NCI-H128 (cell line): Measurements from ENCODE around the gene SERAC1.
"Not testable (repeated sequence)": the region's sequence is repeated elsewhere in the genome, so short reads cannot be mapped to it uniquely, and the experiment has no call there.

Experiments used
- DNase-seq: peaks from one replicate; lab custom pipeline; 2025; ENCODE audit not compliant: unreplicated experiment; lab: John Stamatoyannopoulos, UW

The SERAC1 gene

DNA sequence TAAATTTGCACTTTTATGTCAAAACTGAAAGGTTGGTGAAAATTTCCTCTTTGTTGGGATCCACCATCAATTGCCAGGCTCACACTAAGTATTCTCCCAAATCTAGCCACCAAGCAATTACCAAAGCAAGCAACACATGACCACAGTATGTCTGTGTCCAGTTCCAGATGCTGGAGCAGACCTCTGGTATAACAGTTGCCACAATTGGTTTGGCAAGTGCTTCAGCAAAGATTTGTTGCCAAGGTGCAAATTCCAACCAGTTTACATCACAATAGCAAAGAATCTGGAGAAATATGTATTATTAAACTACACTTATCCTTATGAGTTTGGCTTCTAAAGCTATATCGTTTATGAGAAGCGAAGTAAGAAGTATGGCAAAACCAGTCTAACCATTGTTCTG, 6.5 kb upstream of the SERAC1 start:
- no peak for DNase-seq

DNA sequence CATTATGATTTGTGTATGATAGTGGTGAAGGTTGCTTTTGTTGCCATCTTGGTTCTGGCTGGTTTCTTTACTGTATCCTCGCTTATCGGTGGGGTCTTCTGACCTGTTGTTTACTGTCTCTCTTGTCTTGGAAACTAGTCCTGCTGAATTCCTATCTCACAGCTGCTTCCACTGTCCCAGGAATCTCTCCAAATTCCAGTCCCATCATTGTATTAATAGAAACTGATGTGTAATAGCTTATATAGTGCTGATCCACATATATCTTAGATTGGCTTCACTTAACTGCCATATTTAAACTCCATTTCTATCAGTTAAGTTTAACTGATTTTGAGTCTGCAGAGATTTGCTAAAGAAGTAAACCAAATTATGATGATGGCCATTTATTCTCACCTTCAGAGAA, 6.0 kb upstream of the SERAC1 start:
- DNase-seq, result no peak

DNA sequence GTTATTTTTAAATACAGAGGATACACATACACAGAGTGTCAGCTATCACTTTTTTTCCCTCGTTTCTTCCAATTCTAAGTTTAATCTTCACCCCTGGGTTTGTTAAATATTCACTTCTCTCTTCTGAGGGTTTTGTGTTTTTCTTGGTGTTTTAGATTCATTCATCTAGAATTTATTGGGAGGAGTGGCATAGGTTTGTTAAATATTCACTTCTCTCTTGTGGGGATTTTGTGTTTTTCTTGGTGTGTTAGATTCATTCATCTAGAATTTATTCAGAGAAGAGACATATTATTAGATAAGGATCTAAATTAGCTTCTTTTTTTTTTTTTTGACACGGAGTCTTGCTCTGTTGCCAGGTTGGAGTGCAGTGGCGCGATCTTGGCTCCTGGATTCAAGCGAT, 3.9 kb upstream of the SERAC1 start:
- DNase-seq, result no peak

DNA sequence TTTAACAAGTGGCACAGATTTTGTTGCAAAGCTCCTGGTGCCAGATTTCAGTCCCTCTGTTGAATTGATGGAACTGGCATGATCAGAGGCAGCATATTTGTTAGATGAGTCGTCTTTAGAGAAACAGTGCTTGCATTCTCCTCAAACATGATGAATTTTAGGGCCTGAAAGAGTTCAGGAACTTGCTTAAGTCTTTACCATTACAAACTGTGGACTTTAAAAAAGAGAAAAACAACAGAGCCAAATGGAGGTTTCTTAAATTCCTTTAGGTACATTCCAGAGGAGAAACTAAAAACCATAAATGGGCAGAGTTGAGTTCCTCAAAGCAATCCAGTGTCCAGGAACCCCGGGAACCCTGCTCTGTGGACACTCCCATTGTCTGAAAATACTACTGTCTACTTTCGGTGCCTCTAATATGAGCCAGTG, 2.6 kb upstream of the SERAC1 start:
- no peak for DNase-seq

DNA sequence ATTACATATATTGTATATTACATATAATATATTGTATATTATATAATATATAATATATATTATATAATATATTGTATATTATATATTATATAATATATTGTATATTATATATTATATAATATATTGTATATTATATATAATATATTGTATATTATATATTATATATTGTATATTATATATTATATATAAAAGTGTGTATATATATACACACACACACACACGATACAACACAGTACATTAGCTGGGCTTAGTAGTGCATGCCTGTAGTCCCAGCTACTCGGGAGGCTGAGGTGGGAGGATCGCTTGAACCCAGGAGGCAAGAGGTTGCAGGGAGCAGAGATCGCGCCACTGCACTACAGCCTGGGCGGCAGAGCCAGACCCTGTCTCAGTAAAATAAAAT, 1.6 kb upstream of the SERAC1 start:
- not testable (repeated sequence) for DNase-seq

DNA sequence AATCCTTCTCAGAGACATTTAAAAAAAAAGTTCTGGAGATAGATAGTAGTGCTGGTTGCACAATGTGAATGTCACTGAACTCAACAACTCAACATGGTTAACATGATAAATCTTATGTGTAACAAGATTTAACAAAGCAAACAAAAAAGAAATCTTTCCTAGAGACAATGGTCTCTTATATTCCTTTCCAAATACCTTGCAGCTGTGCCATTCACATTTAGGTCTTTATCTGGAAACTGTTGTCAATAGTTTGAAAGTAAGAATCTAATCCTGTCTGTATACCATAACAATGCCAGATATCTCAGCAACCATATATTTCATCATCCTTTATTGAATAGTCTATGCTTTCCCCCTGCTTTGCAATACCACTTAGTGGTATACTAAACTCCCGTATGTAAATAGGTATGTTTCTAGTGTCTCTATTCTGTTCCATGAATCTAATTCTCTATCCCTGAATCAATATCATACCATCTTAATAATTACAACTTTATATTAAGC, 2.1 kb downstream of the SERAC1 start:
- no peak for DNase-seq

DNA sequence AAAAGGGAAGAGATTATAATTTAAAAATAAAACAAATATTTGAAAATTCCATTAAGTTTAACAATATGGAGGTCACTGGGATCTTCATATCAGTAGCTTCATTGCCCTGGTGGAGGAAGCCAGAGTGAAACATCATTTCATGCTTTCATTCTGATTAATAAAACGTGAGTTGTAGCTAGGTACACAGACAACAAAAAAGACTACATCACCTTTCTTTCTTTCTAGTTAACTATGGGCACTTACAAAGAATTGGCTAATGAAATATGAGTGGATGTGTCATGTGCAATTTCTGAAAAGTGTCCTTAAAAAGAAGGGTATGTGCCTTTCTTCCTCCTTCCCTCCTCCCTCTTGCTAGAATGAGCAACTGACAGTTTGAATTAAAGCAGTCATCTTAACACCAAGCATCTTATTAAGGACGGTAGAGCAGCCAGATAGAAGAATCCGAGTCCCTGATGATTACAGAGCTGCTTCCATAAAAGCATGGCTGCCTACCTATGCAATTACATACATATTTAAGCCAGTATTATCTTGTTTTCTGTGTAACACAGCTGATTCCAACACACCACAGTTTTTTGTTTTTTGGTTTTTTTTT, 3.4 kb downstream of the SERAC1 start:
- DNase-seq, result no peak

DNA sequence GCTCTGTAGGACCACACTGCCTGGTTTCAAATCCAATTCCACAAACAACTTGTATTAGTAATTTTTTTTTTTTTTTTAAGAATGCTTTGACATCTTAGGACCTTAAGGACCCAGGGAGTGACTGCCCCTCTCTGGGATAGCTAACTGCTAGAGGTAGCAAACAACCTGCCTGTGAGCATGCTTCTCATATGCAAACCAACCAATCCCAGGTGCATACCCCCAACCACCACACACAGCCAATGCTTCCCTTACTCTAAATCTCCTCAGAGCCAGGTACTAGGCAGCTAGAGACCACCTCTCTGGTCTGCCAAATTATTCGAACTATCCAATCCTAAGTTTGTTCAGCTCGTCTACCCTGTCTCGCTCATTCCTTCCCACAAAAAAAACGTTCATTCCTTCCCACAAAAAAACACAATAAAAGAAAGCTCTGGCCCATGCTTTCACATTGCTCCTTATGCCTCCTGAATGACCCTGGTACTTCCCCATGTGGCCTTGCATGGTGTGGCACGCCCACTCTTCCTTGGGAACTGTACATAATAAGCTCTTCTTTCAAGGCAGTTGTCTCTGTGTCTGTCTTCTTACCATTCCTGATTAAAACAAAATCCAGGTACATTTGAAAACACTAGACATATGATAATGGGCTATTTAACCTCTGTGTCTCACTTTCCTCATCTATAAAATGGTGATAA, 6.4 kb downstream of the SERAC1 start:
- DNase-seq, result no peak

DNA sequence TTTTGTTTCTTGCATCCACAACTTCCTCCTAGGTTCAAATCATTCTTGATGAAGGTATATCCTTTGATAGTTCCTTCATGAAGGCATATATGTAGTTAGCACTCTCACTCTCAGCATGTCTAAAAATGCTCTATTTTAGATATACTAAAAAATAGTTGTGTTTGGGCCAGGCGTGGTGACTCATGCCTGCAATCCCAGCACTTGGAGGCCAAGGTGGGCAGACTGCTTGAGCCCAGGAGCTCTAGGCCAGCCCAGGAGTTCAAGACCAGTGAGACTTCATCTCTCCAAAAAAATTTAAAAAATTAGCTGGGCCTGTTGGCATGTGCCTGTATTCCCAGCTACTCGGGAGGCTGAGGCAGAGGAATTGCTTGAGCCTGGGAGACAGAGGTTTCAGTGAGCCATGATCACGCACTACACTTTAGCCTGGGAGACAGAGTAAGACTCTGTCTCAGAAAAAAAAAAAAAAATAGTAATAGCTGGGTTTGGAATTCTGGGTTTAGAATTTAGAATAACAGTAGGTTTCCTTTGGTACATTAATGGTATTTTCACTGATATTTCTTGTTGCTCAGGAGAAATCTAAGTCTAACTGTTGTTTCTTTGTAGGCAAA, 7.0 kb downstream of the SERAC1 start:
- DNase-seq, result no peak

DNA sequence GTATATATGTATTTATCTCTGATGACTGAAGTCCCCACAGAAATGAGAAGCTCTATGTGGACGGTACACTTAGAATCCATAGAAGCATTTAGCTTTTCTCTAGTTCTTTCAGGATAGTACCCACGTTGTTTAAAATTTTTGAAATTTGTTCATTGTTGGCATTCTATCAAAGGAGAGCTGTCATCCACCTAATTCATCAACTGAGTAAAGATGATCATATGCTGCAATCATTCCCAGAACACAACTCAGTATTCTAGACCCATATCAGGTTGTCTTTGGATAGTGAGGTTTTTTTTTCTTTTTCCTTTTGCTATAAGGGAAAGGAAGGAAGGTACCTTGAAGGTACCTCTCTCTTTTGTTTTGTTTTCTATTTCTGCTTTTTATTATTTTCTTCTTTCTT, 9.3 kb downstream of the SERAC1 start:
- no peak for DNase-seq

DNA sequence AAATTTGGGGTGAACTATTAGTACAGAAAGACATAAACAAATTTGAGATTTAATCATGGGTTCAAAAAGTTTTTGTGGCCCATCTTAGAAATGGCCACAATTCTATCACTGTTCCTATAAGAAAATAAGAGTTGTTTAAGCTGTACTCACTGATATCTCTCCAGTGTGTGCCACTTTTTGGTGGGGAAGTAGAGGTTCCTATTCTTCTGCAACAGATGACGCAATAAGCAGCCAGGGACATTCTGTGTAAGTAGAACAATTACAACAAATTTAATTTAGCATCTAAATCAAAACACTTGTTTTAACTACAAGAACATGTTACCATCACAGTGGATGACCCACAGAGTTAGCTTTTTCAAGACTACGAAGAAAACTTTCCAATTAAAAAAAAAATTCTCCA, 9.9 kb downstream of the SERAC1 start:
- DNase-seq, result no peak

DNA sequence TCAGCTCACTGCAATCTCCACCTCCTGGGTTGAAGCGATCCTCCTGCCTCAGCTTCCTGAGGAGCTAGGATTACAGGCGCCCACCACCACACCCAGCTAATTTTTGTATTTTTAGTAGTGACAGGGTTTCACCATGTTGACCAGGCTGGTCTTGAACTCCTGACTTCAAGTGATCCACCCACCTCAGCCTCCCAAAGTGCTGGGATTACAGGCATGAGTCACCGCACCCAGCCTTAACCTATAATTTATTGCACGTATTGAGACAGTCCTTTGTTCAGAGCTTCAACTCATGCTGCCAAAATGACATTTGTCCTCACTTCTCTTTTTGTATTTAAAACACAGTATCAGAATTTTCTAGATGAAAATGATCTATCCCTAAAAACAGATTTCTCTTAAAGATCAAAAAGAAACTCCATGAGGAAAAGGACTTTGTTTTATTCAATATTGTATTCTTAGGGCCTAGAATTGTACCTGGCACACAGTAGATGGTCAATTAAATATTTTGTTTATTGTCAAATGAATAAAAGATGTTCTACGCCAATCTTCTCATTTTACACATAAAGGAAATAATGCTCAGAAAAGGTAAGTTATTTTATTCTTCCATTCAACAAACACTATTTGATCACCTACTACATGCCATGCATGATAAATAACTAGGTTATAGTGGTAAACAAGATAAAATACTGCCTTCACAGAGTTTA, 10.8 kb downstream of the SERAC1 start:
- DNase-seq, result no peak

DNA sequence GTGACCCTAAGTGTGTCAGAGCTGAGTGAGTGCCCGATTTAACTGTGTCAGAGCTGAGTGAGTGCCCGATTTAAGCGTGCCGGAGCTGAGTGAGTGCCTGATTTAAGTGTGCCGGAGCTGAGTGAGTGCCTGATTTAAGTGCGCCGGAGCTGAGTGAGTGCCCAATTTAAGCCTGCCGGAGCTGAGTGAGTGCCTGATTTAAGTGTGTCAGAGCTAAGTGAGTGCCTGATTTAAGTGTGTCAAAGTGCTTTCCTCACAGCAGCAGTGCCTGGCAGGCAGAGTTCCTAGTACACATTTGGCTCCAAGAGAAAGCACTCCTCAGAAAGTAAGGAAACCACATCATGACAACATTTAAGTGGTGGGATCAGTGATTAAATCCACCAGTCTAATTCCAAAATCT, 13.2 kb downstream of the SERAC1 start:
- no peak for DNase-seq

DNA sequence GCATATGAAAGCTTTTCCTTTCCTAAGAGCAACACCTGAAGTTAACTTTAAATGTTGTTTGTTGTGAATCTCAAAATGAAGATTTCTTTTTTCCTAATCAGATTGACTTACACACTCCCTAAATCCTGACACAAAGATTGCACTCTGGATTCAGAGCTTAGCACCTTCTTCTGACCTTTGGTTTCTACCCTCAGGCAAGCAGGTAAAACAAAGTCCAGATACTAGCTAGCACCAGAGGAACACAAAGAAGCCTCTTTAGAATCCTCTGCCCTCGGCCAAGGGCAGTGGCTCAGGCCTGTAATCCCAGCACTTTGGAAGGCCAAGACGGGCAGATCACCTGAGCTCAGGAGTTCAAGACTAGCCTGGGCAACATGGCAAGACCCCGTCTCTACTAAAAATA, 14.5 kb downstream of the SERAC1 start:
- DNase-seq, result no peak

DNA sequence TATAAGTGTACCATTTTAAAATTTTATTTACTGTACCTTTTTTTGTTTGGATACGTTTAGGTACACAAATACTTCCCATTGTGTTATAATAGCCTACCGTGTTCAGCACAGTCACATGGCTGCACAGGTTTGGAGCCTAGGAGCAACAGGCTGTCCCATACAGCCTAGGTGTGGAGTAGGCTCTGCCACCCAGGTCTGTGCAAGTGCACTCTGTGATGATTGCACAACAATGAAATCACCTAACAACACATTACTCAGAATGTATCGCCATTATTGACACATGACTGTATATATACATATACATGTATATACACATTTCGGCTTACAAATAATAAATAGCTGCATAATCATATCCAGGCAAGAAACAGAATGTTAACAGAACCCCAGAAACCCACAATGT, 15.4 kb downstream of the SERAC1 start:
- no peak for DNase-seq

DNA sequence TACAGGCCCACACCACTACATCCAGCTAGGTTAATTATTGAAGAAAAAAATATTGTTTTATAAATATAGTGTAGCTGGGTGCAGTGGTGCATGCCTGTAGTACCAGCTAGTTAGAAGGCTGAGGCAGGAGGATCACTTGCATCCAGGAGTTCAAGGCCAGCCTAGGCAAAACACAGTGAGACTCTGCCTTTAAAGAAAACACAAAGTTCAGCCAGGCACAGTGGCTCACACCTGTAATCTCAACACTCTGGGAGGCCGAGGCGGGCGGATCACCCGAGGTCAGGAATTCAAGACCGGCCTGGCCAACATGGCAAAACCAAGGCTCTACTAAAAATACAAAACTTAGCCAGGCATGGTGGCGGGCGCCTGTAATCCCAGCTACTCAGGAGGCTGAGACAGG, 16.0 kb downstream of the SERAC1 start:
- not testable (repeated sequence) for DNase-seq

DNA sequence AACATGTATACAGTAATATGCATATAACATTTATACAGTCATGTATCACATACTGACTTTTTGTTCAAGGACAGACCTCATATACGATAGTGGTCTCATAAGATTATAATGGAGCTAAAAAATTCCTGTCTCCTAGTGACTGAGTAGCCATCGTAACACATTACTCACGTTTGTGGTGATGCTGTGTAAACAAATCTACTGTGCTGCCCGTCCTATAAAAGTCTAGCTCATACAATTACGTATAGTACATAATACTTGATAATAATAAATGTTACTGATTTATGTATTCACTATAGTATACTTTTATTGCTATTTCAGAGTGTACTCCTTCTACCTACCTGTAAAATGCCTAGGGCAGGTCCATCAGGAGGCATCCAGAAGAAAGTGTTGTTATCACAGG, 17.4 kb downstream of the SERAC1 start:
- no peak for DNase-seq

DNA sequence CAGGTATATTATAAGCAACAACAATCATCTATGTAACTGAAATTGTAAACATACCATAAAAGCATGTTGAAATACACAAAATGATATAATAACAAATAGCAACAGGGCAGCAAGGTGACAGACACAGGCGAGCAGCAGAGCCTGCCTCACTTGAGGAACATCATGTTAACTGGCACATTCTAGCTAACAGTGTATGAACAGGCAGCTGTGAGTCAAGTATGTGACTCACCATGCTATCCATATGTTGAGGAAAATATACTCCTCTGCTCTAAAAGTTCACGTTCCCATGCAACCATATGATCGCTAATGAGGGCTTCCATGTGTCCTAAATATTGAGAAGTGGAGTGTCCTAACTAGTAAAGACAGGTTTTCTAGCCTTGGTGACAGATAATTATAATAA, 18.4 kb downstream of the SERAC1 start:
- DNase-seq, result no peak

DNA sequence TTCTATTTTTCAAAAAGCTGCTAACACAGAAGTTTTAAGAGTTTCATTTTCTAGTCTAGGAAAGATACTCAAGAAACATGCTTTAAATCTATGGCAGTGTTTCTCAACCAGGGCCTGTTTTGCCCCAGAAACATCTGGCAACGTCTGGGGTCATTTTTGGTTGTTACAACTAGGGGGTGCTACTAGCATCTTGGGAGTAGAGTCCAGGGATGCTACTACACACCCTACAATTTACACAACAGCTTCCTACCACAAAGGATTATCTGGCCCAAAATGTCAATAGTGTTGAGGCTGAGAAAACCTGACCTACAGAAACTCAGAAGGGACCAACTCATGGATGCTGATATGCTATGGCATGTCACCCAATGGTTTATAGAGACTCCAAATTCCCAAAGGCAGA, 24.4 kb downstream of the SERAC1 start:
- DNase-seq, result no peak

DNA sequence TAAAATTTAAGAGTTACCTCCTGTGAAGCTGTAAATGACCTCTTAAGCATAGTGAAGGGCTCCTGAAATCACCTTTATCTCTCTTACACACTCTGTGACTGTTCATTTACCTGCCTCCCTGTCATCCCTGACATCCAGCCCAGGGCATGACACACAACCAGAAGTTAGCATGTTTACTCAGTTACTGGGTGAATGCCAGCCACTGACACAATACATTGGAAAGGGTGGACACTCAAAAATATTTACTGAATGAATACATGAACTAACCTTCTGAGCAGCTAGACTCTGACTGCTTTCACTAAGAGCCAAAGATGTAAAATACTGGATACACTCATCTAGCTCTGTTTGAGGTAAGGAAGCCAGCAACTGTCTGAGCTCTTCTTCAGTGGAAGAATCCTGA, 25.3 kb downstream of the SERAC1 start:
- no peak for DNase-seq

DNA sequence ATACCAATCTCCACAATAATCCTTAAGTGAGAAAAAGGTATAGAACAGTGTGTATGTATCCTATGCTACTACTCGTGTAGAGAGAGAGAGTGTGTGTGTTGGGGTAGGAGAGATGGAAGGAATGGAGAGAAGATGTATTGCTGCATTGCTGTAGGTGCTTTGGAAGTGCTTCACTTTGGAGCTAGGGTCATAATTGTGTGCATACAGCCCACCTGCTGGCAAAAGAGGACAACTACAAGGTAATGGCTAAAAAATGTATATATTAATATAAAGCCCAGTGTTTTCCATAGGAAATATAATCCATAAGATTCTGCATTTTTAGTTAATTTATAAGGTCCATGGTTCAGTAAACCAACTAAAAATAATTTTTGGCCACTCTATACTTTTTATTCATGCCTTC, 36.1 kb downstream of the SERAC1 start:
- no peak for DNase-seq

DNA sequence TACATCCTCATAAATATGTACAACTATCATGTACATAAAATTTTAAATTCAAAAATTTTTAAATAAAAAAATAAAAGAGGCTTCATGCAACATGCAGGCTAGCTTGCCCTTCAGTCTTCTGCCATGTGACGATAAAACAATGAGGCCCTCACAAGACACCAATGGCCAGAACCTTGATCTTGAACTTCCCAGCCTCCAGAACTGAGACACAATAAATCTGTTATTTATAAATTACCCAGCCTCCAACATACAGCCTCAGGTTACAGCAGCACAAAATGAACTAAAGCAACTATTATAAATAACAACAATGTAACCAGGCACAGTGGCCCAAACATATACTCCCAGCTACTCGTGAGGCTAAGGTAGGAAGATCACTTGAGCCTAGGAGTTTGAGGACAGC, 42.8 kb downstream of the SERAC1 start:
- no peak for DNase-seq
